Ecto neural progenitor cell (in vitro differentiated cells): ENCODE results near the gene FAM234B.

Experiments used
- DNase-seq: peaks from one replicate; pipeline ENCODE4 v3.0.0-alpha.2; 2018; ENCODE audit warnings: low spot score

Gene FAM234B

GRCh38 chr12:13044002-13044905, at the start of gene FAM234B:
Gene FAM234B (plus strand): TSS chr12:13044381. CDS start chr12:13044404, 23 bp downstream.
- DNase-seq, result peak; percentile 96

DNA sequence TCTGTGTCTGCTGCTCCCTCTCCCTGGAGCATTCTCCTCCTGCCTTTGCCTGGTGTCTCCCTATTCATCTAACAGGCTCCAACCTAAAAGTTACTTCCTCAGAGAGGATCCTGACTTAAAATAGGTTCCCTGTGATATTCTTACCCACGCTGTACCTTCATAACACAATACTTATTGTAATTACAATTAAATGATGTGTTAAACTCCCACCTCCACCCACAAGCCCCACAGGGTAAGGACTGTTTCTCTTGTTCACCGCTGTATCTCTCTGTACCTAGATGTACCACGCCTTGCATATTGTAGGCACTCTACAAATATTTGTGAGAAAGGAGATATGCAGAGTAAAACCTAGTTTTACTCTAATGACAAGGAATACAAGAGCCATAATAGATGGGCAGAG, 49.1 kb upstream of the FAM234B start:
- no peak for DNase-seq

GRCh38 chr12:12996209-12996608, 48.0 kb upstream of the FAM234B start:
- DNase-seq, result no peak

DNA sequence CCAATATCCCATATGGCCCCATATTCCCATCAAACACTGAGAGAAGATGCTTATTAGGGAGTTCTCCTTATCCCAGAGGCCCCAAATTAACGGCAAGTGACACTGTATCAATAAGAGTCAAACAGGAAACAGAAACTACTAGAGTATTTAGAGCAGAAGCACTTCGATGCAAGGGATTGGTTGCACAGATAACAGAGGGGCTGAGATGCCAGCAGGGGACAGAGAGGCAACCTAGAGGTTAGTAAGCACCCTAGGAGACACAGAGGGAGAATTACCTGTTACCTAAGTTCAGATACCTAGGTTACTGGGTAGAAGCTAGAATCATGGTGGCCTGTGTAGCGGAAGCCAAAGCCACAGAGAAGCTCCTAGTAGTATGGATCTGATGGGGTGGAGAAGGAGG, 47.0 kb upstream of the FAM234B start:
- DNase-seq, result no peak

DNA sequence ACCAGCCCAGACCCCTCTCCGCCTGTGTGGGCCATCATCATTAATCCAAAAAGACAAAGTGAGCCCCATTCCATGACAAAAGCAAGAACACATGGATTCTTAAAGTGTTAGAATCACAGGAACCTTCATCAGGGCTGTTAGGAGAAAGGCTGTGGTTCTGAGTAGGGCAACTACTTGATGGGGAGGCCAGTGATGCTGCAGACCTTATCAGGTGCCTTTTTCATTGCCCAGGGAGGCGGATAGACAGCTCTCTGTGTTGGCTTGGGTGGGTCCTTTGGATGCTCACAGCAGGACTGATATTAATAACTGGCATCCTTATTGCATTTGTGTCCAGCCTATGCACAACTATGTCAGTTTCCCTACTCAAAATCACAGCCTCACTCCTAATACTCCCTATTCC, 46.4 kb upstream of the FAM234B start:
- no peak for DNase-seq

DNA sequence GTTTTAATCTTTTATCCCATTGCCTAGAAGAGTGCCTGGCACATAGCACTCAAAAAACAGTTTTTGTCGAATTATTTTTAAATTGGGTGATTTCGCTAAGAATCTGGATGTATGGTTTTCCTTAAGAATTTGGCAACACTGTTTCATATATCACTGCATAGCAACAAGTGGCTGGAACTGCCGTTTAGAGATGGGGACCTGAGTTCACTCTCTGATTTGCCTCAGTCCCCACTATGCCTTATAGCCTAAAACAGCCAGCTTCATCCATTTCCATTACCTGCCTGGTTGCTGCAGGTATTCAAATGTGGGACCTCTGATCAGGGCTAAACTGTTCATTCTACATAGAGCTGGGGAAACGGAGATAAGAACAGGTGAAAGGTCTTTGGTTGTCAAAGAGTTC, 45.9 kb upstream of the FAM234B start:
- no peak for DNase-seq

- DNase-seq, result no peak
Observed at GRCh38 chr12:12999271-12999958, 44.8 kb upstream of the FAM234B start.

DNA sequence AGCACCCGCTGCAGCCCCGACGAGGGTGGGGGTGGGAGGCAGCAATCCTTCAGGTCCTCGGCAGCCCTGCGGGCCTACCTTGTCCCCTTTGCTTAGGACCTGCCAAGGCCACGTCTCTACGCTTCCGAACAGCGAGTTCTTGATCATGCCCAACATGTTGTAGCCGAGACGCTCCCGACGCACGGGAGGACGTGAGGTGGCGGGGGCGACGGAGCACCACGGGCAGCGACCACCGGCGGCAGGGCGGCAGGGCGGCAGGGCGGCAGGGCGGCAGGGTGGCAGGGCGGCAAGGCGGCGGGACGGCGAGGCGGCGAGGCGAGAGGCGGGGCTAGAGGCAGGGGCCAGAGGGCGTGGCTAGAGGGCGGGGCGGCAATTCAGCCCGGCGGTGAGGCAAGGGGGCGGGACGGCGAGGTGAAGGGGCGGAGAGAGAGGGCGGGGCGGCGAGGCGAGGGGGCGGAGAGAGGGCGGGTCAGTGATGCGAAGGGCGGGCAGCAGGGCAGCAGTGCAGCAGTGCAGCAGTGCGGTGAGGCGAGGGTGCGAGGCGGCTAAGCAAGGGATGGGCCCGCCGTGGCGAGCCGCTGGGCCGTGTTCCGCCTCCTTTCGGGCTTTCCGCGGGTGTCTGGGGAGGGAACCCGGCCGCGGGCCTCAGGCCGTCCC, 44.1 kb upstream of the FAM234B start, which contains the start of gene HEBP1:
TSS of gene HEBP1 (minus strand) at position 307 of the 657 bp plus-strand sequence. CDS start at position 156, 151 bp downstream.
- DNase-seq, result peak; percentile 99

DNA sequence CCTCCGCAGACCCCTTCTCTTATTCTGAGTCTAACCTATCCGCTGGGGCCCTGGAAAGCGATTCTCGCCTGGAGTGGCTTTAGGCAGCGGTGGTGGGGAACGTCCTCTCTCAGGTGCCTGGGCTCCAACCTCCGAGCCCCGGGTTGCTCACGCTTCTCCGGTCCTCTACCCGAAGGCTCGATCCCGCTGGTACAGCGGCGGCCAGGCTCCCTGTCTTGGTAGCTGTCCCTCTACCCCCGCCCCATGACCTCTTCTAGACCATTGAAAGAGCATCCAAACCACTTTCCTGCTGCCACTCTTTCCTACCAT, 43.6 kb upstream of the FAM234B start:
- DNase-seq, result no peak

GRCh38 chr12:13000925-13001774, 43.0 kb upstream of the FAM234B start:
- peak; percentile 87 for DNase-seq

DNA sequence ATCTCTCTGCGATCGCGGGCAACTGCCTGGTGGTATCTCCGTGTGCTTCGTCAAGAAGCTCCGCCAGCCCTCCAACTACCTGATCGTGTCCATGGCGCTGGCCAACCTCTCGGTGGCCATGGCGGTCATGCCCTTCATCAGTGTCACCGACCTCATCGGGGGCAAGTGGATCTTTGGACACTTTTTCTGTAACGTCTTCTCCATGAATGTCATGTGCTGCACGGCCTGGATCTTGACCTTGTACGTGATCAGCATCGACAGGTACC, 42.5 kb upstream of the FAM234B start:
- DNase-seq, result no peak

- no peak for DNase-seq
Observed at GRCh38 chr12:13002301-13003097, 41.7 kb upstream of the FAM234B start.

GRCh38 chr12:13004361-13004760, 39.8 kb upstream of the FAM234B start:
- DNase-seq, result no peak

GRCh38 chr12:13004986-13005385, 39.2 kb upstream of the FAM234B start:
- DNase-seq, result no peak

DNA sequence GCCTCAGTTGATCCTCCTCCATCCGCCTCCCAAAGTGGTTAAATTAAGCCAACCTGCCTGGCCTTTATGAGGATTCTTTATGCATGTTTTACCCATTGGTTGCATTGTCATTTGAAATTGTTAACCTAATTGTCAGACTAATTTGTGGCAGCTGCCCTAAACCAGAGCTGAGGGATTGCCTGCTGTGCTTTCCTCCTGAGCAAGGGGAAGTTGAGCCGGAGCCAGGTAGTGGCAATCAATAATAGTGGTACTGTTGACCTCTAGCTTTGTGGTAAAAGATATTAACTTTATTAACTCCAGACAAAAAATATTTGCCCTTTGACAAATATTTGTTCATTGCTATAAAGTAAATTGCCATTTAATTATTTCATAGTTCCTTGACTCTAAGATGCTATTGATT, 38.5 kb upstream of the FAM234B start:
- DNase-seq, result no peak

DNA sequence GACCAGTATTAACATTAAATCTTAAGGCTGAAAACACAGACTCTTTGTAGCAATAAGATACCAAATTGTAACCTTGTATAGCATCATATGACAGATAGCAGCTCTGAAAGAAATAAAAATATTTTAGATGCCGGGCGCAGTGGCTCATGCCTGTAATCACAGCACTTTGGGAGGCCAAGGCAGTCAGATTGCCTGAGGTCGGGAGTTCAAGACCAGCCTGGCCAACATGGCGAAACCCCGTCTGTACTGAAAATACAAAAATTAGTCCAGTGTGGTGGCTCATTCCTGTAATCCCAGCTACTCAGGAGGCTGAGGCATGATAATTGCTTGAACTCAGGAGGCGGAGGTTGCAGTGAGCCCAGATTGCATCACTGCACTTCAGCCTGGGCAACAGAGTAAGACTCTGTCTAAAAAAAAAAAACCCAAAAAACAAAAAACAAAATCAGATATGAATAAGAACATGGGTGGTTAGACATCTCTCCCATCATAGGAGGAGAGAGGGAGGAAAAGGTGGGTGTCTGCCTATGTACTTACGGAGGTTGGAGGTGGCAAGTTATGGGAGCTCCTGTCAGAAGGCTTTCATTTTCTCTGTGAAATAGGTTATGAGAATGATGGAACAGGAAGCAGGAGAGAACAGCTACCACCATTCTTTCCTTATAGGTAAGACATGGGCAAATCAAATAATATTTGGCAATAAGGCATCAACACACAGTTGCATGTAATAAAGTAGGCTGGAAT, 36.5 kb upstream of the FAM234B start:
- DNase-seq, result no peak

DNA sequence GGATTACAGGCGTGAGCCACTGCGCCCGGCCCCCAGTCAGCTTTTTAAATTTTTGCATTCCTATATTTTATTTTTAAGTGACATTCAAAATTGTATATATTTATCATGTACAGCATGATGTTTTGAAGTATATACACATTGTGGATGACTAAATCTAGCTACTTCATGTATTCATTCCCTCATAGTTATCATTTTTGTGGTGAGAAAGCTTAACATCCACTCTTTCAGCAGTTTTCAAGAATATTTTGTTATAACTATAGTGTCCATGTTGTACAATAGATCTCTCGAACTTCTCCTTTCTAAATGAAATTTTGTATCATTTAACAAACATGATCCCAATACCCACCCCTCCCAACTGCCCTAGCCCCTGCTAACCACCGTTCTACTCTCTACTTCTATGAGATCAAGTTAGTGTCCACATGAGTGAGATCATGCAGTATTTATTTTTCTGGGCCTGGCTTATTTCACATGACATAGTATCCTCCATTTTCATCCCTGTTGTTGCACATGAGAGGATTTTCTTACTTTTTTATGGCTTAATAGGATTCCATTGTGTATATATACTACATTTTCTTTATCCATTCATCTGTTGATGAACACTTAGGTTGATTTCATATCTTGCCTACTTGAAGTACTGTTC, 35.3 kb upstream of the FAM234B start:
- DNase-seq, result no peak

DNA sequence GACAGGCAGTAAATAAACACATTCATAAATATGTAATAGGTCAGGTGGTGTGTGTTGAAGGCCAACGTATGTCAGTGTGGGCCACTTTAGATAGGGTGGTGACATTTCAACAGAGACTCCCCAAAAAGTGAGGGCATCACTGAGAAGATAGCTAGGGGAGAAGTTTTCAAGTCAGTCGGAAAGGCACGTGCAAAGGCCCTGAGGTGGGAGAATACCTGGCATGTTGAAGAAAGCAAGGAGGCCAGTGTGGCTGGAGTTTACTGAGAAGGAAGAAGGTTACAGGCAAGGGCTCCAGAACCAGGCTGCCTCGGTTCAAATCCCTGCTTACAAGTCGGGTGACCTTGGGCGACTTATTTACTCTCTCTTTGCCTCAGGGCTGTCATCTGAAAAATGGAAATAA, 33.1 kb upstream of the FAM234B start:
- no peak for DNase-seq

DNA sequence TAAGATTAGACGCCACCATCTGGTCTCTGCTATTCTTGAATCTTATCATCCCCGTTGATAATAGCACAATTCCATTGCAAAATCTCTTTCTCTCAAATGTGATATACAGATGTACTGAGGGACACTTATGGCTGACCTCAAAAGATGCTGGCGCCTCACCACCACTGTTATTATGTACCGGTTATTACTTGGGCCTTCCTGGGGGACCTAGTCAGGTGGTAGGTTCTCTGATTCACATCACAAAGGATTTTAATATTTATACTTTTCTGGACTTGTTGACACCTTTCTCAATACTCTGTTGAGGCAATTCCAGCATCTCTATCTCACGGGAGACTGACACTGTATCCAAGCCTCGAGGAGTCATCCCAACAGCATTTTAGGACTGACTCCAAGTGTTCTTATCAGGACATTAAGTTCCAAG, 21.3 kb upstream of the FAM234B start:
- no peak for DNase-seq
